OCI-LY1 (cell line): ENCODE results near the gene STK38L.

ENCODE experiments used
- EZH2 ChIP-seq: fragments of 200-600 bp; sonication (generic), shearing (Covaris generic); IDR thresholded peaks from 2 replicates; pipeline ENCODE4 v1.8.0; 2017; ENCODE audit warnings: borderline replicate concordance, mixed run types, mild to moderate bottlenecking, antibody characterized with exemption, low read length, moderate library complexity, mixed read lengths
- TF ChIP-seq, protein P1 (sequence below): fragments of 200-600 bp; sonication (generic), shearing (Covaris generic); IDR thresholded peaks from 2 replicates; pipeline ENCODE4 v1.5.1; 2017; ENCODE audit warnings: mild to moderate bottlenecking, antibody characterized with exemption, low read length, moderate library complexity, mixed read lengths

DNA sequence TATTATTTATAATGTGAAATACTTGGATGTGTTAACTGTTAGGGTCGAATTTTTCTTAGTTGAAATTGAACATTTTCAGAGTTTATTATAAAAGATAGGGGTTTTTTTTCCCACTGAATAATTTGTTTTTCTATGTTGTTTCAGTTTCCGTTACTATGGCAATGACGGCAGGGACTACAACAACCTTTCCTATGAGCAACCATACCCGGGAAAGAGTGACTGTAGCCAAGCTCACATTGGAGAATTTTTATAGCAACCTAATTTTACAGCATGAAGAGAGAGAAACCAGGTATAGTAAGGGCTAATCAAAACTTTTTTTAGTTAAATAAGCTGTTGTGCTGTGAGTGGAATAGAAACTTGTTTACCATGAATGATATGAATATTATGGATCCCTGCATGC lies 53.5 kb downstream of the STK38L start:
- TF ChIP-seq, protein P1, sequence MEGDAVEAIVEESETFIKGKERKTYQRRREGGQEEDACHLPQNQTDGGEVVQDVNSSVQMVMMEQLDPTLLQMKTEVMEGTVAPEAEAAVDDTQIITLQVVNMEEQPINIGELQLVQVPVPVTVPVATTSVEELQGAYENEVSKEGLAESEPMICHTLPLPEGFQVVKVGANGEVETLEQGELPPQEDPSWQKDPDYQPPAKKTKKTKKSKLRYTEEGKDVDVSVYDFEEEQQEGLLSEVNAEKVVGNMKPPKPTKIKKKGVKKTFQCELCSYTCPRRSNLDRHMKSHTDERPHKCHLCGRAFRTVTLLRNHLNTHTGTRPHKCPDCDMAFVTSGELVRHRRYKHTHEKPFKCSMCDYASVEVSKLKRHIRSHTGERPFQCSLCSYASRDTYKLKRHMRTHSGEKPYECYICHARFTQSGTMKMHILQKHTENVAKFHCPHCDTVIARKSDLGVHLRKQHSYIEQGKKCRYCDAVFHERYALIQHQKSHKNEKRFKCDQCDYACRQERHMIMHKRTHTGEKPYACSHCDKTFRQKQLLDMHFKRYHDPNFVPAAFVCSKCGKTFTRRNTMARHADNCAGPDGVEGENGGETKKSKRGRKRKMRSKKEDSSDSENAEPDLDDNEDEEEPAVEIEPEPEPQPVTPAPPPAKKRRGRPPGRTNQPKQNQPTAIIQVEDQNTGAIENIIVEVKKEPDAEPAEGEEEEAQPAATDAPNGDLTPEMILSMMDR, result no peak
- no peak for TF ChIP-seq EZH2
